ENCODE data around the gene CLSTN1.

Gene CLSTN1

GRCh38 chr1:9836632-9836960 lies 12.8 kb upstream of the CLSTN1 start:
- Histone ChIP-seq H3K36me3 (no peaks in the 10 kb centered on the region), H3K27me3 (no peaks in the 10 kb centered on the region), H3K4me3 (ENCODE audit: low read depth, low read length) (no peak overlapping the region), H3K9me3 (no peaks in the 10 kb centered on the region), H3K4me1 (no peaks in the 10 kb centered on the region; the same call in 1 of the 2 replicates)
- no peak for TF ChIP-seq CTCF (IDR thresholded peaks at IDR 0.05; ENCODE audit: low read depth, low read length)
- no peak for DNase-seq

- H3K4me3 ChIP-seq (ENCODE audit: low read depth, low read length), result no peak overlapping the region
- no peaks in the 10 kb centered on the region for H3K36me3 ChIP-seq
- no peaks in the 10 kb centered on the region for H3K9me3 ChIP-seq
- H3K27me3 ChIP-seq, result no peaks in the 10 kb centered on the region
- DNase-seq, result no peak
- TF ChIP-seq CTCF (IDR thresholded peaks at IDR 0.05; ENCODE audit: low read depth, low read length), result no peak
- H3K4me1 ChIP-seq, result no peaks in the 10 kb centered on the region; the same call in 1 of the 2 replicates
Observed at GRCh38 chr1:9835758-9836631, 12.2 kb upstream of the CLSTN1 start.

GRCh38 chr1:9835404-9835757 lies 11.6 kb upstream of the CLSTN1 start:
- no peak for DNase-seq
- H3K9me3 ChIP-seq, result no peaks in the 10 kb centered on the region
- H3K4me1 ChIP-seq, result no peaks in the 10 kb centered on the region; the same call in 1 of the 2 replicates
- H3K4me3 ChIP-seq (ENCODE audit: low read depth, low read length), result no peak overlapping the region
- H3K27me3 ChIP-seq, result no peaks in the 10 kb centered on the region
- no peaks in the 10 kb centered on the region for H3K36me3 ChIP-seq
- TF ChIP-seq CTCF (IDR thresholded peaks at IDR 0.05; ENCODE audit: low read depth, low read length), result no peak

GRCh38 chr1:9833632-9834031 lies 9.9 kb upstream of the CLSTN1 start:
- H3K4me3 ChIP-seq (ENCODE audit: low read depth, low read length), result no peak overlapping the region
- no peaks in the 10 kb centered on the region for H3K27me3 ChIP-seq
- no peaks in the 10 kb centered on the region for H3K36me3 ChIP-seq
- TF ChIP-seq CTCF (IDR thresholded peaks at IDR 0.05; ENCODE audit: low read depth, low read length), result no peak
- no peaks in the 10 kb centered on the region for H3K9me3 ChIP-seq
- H3K4me1 ChIP-seq, result no peaks in the 10 kb centered on the region; the same call in 1 of the 2 replicates
- DNase-seq, result no peak

- no peak overlapping the region for H3K4me3 ChIP-seq (ENCODE audit: low read depth, low read length)
- no peak for DNase-seq
Observed at GRCh38 chr1:9827558-9828185, 3.9 kb upstream of the CLSTN1 start.

More at GRCh38 chr1:9827558-9828185, 3.9 kb upstream of the CLSTN1 start:
- no peaks in the 10 kb centered on the region for H3K36me3 ChIP-seq
- no peaks in the 10 kb centered on the region for H3K4me1 ChIP-seq
- no peaks in the 10 kb centered on the region for H3K27me3 ChIP-seq
- no peaks in the 10 kb centered on the region for H3K9me3 ChIP-seq
- no peak for TF ChIP-seq CTCF (IDR thresholded peaks at IDR 0.05; ENCODE audit: low read depth, low read length)
